GM19043 (cell line): ENCODE data around the gene RAD23A.
"Not testable (repeated sequence)": the region's sequence is repeated elsewhere in the genome, so short reads cannot be mapped to it uniquely, and the experiment has no call there.

Source experiments
- ATAC-seq: cut with Tn5 transposase; IDR thresholded peaks from one replicate; pipeline ENCODE4 v1.9.1; 2021; ENCODE audit warnings: low read depth; ENCODE audit not compliant: unreplicated experiment

RAD23A gene

DNA sequence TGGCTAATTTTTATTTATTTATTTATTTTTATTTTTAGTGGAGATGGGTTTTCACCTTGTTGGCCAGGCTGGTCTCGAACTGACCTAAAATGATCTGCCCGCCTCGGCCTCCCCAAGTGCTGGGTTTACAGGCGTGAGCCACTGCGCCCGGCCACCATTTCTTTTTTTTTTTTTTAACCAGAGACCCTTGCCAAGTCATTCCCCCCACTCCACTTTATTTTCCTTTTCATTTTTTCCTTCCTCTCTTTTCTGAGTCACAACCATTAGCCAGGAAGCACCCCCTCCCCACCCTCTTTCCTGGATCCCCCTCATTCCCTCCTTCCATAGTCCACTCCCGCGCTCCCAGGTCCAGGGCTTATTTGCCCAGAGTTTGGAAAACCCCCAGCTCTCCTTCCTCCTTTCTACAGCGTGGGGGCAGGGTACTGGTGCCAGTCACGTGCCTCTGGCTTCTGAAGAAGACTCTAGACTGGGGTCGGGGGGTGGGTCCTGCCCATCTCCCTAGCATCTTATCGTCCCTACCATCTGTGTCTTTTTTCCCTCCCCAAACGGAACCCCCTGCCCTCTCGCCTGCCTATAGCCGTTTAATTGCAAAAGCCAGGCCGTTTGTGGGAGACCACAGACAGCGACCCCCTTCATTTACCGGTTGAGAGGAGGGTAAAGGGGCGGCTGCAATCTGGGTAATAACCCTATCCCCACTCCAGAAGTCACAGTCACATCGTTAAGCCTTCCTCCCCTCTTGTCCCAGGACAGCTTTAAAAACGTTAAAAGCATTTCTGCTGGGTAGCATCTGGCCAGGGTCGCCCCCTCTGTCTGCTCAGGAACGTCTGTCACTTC is 8.4 kb upstream of the RAD23A start:
- no peak for ATAC-seq

DNA sequence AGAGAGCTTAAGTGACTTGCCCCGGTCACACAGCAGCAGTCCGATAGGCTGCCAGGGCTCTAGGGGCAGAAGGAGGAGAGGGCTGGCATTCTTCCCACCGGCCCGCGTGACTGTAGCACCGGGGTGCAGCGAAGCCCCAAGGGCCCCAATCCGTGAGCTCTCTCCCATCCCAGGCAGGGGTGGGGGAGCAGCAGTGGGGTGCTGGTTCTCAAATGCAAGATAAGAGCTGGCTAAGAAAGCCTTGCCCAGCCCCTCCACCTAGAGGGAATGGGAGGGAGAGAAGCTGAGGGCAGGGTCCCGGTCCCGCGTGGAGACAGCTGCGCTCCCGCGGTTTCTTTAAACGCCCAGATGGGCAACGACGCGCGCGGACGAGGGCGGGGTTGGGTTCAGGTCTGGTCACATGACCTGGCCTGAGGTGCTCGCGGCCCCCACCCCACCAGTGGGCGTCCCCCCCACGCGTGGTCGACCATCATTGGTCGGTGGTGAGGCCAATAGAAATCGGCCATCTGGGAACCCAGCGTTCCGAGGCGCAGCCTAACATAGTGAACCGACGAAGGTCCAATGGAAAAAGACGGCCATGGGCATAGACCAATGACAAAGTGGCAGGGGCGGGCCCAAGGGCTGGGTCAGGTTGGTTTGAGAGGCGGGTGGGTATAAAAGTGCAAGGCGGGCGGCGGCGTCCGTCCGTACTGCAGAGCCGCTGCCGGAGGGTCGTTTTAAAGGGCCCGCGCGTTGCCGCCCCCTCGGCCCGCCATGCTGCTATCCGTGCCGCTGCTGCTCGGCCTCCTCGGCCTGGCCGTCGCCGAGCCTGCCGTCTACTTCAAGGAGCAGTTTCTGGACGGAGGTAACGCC is 7.5 kb upstream of the RAD23A start, which contains the start of gene CALR:
TSS of gene CALR (plus strand) at position 683 of the 852 bp plus-strand sequence. CDS start at position 754, 71 bp downstream.
- ATAC-seq, result peak; percentile 83

DNA sequence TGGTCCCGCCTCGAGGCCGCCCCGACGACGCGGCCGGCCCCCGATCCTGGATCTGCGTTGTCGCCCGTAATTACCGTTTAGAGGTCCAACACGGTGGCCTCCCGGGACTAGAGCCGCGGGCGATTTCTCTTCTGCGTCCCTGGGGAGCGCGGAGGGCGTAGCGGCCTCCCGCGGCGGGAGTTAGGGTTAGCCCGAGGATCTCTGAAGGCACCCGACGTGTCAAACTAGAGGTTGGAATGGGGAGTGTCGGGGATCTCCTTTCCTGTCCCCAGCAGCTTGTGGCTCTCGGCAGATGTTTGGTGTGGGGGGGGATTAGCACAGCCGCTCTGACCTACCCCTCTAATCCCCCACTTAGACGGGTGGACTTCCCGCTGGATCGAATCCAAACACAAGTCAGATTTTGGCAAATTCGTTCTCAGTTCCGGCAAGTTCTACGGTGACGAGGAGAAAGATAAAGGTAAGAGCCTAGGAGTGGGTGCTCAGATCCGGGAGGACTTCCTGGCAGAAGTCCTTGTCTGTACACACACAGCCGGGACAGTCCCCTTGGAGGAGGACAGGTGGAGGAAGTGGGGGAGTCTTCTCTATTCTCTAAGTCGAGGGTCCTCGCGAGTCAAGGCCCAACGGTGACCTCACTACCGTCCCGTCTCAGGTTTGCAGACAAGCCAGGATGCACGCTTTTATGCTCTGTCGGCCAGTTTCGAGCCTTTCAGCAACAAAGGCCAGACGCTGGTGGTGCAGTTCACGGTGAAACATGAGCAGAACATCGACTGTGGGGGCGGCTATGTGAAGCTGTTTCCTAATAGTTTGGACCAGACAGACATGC is 6.7 kb upstream of the RAD23A start:
- ATAC-seq, result no peak

DNA sequence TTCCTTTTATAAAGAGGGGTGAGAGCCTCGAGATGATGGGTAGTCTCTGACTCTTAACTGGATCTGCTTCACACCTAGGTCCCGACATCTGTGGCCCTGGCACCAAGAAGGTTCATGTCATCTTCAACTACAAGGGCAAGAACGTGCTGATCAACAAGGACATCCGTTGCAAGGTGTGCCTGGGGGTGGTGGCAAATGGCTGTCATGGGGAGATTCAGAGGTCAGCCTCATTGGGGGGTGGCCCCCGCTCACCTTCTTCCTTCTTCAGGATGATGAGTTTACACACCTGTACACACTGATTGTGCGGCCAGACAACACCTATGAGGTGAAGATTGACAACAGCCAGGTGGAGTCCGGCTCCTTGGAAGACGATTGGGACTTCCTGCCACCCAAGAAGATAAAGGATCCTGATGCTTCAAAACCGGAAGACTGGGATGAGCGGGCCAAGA is 5.7 kb upstream of the RAD23A start:
- ATAC-seq, result no peak

DNA sequence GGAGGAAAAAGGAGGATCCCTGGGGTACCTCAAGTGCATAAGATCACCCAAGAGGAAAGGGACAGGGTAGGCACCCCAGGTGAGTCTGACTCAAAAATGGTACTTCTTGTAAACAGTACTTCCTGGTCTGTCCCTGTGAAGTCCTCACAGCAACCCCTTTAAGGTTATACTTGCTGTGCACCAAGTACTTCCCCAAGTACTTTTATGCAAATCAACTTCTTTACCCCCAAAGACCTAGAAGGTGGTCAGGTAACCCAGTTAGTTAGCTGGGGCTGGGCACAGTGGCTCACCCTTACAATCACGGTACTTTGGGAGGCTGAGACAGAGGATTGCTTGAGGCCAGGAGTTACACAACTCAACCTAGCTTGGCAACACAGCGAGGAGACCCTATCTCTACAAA is 4.8 kb upstream of the RAD23A start:
- no peak for ATAC-seq

DNA sequence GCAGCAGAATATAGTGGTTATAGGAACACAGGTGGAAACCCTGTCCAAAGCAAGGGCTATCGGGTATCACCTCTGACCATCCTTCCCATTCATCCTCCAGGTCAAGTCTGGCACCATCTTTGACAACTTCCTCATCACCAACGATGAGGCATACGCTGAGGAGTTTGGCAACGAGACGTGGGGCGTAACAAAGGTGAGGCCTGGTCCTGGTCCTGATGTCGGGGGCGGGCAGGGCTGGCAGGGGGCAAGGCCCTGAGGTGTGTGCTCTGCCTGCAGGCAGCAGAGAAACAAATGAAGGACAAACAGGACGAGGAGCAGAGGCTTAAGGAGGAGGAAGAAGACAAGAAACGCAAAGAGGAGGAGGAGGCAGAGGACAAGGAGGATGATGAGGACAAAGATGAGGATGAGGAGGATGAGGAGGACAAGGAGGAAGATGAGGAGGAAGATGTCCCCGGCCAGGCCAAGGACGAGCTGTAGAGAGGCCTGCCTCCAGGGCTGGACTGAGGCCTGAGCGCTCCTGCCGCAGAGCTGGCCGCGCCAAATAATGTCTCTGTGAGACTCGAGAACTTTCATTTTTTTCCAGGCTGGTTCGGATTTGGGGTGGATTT is 2.1 kb upstream of the RAD23A start:
- no peak for ATAC-seq

DNA sequence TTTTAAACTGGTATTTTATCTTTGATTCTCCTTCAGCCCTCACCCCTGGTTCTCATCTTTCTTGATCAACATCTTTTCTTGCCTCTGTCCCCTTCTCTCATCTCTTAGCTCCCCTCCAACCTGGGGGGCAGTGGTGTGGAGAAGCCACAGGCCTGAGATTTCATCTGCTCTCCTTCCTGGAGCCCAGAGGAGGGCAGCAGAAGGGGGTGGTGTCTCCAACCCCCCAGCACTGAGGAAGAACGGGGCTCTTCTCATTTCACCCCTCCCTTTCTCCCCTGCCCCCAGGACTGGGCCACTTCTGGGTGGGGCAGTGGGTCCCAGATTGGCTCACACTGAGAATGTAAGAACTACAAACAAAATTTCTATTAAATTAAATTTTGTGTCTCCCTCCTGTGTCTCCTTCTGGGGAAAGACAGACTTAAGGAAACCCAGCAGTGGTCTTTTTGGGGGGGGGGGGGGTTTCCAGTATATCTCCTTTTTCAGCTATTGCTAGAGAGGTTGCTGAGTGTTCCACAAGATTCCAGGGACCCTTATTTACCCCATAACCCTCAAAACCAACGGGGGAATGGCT is 1.5 kb upstream of the RAD23A start:
- ATAC-seq, result no peak

DNA sequence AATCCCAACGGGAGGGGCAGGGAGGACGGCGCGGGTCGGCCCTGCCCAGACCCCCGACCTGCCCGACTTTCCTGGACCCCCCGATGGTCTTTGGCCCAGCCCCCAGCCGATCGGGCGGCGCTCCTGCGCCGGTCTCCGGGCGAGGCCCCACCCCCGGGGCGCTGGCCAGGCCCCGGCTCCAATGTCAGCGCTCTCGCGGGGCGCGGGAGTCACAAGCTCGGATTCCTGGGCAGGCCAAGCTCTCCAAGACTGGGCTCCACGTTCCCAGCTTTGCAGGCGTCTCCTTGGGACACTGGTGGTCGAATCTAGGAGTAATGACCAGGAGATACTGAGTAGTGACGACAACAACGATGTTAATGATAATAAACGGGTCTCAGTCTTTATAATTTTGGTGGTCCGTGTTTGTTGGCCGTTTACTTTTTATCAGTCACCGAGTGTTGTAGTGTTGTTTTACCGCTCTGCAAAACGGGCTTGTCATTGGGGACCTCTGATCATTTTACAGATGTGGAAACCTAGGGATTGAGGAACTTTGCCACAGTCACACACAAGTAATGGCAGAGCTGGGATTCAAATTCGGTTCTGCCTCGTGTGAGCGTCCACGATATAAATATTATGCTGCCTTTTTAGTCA is 545 bp downstream of the RAD23A start:
- ATAC-seq, result peak; percentile 20

DNA sequence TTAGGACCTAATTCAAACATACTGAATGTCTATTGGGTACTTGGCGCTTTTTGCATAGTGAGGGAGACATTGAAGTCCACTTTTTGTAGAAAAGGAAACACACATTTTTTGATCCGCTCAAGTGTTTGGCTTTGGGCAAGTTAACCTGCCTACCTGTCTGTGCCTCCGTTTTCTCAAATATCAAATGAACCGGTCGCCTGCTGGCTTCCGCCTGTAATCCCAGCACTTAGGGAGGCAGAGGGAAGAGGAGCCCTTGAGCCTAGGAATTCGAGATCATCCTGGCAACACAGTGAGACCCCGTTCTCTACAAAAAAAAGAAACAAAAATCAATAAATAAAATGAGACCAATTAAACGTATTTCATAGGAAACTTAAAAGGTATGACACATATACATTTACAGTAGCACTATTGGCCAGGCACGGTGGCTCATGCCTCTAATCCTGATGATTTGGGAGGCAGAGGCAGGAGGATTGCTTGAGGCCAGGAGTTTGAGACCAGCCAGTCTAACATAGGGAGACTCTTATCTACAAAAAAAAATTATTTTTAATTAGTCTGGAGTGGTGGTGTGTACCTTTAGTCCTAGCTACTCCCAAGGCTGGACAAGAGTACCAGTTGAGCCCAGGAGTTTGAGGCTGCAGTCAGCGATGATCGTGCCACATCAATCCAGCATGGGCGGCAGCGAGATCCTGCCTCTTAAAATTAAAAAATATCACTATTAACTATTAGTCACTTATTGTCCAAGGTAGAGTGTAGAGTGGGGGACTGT is 1.3 kb downstream of the RAD23A start:
- ATAC-seq, result no peak

DNA sequence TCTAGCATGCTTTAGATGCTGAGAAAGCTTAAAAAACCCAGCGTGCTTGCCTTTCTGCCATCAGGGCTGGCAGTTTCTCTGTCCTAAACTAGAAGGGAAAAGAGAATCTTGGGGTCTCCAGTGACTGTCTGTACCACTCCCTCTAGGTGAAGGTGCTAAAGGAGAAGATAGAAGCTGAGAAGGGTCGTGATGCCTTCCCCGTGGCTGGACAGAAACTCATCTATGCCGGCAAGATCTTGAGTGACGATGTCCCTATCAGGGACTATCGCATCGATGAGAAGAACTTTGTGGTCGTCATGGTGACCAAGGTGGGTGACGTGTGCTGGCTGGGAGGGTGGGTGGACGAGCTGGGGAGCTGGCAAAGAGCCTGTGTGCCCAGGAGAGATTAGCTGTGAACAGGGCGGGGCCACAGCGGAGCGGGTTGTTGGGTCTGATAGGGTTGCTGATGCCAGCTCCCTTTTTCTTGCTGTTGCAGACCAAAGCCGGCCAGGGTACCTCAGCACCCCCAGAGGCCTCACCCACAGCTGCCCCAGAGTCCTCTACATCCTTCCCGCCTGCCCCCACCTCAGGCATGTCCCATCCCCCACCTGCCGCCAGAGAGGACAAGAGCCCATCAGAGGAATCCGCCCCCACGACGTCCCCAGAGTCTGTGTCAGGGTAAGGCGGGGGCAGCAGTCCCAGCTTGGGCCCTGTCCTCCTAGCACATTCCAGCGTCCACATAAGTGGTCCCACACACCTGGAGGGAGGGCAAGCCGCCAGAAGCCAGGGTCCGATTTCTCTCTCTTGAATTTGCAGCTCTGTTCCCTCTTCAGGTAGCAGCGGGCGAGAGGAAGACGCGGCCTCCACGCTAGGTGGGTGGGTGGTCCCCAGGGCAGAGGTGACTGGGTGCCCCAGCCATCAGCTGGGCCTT is 2.3 kb downstream of the RAD23A start:
- no peak for ATAC-seq

DNA sequence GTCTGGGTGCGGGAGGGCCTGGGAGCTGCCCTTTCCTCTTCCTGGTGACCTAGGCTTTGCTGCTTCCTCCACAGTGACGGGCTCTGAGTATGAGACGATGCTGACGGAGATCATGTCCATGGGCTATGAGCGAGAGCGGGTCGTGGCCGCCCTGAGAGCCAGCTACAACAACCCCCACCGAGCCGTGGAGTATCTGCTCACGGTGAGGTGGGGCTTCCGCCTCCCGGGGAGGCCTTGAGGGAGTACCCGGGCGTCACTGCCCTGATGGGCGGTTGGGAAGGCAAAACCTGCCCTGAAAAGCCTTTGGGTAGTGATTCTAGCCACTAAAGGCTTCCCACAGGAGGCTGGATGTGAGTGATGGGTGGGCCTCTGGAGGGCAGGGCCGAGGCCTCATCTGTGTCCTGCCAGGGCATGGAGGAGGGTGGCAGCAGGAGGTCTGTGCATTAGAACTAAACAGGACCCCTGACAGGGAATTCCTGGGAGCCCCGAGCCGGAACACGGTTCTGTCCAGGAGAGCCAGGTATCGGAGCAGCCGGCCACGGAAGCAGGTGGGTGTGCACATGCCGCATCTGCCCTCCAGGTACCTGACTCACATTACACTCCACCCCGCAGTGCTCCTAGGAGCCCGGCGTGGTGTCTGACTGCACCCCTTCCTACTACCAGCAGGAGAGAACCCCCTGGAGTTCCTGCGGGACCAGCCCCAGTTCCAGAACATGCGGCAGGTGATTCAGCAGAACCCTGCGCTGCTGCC is 3.1 kb downstream of the RAD23A start:
- no peak for ATAC-seq

DNA sequence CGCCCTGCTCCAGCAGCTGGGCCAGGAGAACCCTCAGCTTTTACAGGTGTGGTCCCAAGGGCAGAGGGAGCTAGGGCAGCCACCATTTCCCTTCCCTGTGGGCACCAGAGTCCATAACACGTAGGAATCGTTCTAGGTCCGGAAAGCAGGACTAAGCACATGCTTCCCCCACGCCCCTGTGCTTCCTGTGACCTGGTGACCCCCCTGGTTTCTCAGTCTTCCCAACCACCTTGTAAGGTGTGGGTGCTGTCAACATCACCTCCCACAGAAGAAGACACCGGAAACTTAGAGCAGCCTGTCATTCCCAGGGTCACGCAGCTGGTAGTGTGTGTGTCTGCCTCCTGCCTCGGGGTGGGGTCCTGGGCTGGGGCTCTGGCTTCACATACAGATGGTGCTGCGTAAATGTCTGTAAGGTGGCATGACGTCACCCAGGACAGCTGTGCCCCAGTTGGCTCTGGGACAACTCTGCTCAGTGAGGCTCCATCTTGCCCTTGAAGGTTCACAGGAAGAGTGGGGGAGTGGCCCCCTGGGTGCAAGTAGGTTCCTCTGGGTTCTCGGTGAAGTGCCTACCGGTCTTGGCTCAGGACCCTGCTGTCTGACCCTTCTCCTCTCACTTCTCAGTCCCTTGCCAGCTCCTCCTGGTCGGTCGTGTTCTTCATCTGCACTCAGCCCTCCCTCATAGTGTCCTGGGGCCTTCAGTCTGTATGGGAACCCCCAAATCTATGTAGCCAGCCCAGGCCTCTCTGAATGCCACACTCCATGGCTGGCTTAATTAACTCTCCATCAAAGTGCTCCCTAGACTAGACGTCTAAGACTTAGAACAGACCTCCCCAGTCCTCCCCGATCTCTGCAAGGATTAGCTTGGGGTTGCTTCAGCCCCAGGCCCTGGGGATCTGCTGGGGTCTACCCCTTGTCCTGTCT is 4.0 kb downstream of the RAD23A start:
- no peak for ATAC-seq

DNA sequence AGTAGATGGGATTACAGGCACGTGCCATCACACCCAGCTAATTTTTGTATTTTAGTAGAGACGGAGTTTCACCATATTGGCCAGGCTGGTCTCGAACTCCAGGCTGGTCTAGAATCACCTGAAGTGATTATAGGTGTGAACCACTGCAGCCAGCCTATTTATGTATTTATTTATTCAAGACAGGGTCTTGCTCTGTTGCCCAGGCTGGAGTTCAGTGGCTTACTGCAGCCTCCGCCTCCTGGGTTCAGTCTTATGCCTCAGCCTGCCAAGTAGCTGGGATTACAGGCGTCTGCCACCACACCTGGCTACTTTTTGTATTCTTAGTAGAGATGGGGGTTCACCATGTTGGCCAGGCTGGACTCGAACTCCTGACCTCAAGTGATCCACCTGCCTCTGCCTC is 6.4 kb downstream of the RAD23A start:
- ATAC-seq, result not testable (repeated sequence)

DNA sequence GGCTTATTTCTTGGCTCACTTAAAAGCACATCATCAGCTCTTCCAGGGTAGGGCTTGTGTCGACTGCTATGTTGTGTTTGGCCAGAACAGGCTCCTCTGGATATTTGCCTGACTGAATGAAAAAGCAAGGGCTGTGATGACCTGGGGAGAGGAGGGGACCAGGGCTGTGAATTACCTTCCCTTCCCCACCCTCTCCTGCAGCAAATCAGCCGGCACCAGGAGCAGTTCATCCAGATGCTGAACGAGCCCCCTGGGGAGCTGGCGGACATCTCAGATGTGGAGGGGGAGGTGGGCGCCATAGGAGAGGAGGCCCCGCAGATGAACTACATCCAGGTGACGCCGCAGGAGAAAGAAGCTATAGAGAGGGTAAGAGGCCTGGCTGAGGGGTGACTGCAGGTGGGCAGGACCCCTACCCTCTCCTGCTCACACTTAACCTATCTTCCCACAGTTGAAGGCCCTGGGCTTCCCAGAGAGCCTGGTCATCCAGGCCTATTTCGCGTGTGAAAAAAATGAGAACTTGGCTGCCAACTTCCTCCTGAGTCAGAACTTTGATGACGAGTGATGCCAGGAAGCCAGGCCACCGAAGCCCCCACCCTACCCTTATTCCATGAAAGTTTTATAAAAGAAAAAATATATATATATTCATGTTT is 7.0 kb downstream of the RAD23A start:
- no peak for ATAC-seq

DNA sequence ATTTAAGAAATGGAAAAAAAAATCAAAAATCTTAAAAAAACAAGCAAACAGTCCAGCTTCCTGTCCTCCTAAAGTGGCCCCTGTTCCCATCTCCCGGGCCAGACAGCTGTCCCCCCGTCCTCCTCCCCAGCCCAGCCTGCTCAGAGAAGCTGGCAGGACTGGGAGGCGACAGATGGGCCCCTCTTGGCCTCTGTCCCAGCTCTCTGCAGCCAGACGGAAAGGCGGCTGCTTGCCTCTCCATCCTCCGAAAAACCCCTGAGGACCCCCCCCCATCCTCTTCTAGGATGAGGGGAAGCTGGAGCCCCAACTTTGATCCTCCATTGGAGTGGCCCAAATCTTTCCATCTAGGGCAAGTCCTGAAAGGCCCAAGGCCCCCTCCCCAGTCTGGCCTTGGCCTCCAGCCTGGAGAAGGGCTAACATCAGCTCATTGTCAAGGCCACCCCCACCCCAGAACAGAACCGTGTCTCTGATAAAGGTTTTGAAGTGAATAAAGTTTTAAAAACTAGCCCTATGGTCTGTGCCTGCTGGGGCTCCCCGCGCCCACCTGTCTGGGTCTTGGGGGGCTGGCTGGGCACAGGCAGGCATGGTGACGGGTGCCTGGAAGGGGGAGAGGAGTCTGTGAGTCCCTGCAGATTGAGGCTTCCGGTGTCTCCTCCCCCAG is 7.6 kb downstream of the RAD23A start:
- no peak for ATAC-seq
